NCI-H526 (cell line): ENCODE measurements around the gene EYS.
"Not testable (repeated sequence)": the region's sequence is repeated elsewhere in the genome, so short reads cannot be mapped to it uniquely, and the experiment has no call there.

Source experiments
- DNase-seq, 2 experiments: peaks; one replicate each; lab custom pipeline; 2025; lab: John Stamatoyannopoulos, UW

Gene EYS

DNA sequence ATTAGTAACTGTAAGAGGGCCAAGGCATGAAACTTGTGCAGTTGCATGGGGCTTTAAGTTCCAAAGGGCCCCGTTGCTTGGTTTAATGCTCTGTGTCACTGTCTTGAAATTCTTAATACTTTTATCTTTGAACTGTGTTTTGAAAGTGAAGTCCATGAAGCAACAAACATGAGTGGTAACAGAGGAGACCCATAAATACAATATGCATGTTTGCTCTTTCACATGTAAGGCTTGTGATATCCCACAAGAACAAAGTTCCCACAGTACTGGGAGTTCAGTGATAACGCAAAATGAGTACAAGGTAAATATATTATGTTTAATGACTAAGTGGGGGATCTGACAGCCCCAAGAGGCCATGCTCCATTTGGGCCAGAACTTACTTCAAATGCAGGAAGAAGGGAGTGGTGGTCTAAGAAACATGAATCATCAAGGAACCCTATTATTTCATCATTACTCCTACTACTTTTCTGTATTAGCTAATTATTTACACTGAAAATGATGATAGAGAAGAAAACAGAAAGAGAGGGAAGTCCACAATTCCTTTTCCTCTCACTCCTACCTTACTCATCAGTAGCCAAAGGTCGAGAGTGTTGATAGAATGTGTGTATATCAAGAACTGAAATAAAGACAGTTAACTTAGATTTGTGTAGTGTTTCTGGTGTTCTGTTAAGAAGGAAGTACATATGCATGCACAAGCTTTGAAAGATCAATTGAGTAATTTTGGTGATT, 1914.1 kb downstream of the EYS start:
- DNase-seq = no peak

DNA sequence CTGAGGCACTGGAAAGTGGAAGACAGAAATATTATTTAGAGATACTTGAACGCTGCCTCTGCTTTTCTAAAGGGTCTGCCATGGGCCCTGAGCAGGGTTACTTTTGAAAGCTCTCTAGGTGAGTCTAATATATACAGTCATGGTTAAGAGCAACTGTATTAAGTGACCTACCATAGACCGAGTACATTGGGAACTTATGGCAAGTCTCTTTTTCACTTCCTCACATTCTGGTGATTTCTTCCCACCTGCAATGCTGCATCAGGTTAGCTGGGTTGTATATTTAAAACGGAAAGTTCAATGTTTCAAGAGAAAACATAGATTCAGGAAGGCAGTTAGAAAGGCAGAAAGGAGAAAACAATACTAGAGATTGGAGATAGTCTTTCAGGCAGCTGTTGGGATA, 1916.7 kb downstream of the EYS start:
- DNase-seq = no peak

DNA sequence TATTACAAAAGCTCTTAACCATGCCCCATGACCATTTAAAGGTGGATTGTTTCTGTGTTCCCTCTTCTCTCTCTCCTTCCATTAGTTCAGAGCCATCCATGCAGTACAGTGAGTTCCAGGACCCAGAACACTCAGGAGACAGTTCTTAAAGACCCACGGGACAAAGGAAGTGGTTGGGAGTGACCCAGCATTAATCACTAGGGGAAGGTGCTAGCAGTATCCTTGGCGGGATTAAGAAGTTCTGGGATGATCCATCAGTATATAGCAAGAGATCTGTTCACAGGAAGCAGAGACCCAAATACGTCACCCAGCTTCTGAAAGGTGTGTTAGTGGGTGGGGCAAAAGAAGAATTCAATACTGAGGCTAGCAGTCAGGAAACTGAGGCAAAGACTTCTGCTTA, 1917.3 kb downstream of the EYS start:
- DNase-seq = no peak

- DNase-seq = no peak
Observed at GRCh38 chr6:63788569-63788968, 1918.5 kb downstream of the EYS start.

DNA sequence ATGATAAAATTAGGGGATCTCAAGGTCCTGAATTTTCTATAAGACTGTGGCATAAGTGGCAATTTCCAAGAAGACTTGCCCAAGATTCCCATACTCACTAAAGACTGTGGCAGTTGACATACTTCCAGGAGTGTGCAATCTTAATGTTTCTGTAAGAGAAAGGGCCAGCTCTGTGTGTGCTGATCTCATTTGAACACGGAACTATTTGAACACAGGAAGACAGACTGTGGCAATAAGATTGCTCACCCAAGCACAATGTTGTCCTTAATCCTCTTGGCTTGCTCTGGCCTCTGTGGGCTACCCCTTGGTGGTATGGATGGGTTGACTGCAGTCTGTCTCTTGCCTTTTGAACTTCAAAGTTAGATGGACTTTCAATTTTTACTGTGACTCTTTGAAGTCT, 1920.0 kb downstream of the EYS start:
- no peak for DNase-seq

GRCh38 chr6:63785006-63785405, 1922.0 kb downstream of the EYS start:
- no peak for DNase-seq

- no peak for DNase-seq
Observed at GRCh38 chr6:63783096-63783495, 1923.9 kb downstream of the EYS start.

- no peak for DNase-seq
Observed at GRCh38 chr6:63774961-63775360, 1932.1 kb downstream of the EYS start.

DNA sequence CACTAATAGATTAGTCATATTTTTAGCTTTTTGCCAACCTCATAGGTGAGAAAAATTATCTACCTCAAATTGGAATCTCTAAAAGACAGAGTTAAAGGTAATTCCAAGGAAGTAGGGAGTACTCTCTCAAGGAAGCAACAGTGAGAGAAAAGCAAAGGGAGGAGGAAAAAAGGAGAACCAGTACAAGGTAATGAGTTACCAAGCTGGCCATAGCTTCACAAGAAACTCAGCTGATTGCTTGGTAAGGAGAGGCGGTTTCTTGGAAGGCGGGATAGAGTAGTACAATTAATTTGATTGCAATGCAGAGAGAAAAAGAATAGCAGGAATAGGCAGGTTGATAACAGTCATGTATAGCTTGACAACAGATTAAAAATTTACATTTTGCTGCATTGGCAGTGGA, 1933.8 kb downstream of the EYS start:
- no peak for DNase-seq

DNA sequence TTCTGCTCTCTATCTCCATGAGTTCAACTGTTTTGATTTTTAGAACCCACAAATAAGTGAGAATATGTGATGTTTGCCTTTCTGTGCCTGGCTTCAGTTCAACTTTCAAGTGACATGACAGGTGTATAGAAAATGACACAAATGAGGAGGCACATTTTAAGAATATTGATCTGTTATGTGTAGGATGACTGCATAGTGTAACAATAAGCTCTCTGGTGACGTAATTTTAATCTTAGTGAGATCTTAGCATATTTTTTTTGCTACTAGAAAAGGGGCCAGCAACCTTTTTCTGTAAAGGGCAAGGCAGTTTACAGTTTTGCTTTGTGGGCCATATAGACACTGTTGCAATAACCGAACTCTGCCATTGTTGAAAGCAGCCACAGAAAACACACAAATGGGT, 1941.2 kb downstream of the EYS start:
- DNase-seq = no peak

DNA sequence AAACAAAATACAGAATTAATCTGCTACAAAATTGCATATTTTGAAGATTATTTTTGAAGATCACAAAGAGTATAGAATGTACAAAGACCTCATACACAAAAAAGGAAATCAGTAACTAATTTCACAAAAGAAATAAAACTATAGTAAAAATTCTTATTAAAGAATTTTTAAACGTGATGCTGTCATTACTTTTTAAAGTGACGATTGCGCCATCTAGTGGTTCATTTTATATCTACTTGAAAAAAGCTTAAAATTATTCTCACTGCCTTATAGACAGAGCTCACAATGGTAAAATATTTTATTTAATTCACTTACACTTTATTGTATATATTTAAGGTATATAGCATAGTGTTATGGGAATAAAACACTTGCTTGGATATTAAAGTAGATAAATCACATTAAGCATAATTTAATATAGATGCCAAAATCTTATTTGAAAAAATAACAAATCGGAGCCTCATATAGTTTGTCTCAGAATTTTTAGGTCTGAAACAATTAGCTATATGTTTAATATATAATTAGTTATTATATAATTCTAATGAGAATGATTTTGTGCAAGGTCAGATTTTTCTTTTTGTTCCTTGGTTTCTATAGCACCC, 1942.6 kb downstream of the EYS start:
- peak in 1 of 2 experiments; percentile 48 for DNase-seq

GRCh38 chr6:63760199-63760598, 1946.8 kb downstream of the EYS start:
- DNase-seq = no peak

GRCh38 chr6:63759605-63760105, 1947.4 kb downstream of the EYS start:
- no peak for DNase-seq

DNA sequence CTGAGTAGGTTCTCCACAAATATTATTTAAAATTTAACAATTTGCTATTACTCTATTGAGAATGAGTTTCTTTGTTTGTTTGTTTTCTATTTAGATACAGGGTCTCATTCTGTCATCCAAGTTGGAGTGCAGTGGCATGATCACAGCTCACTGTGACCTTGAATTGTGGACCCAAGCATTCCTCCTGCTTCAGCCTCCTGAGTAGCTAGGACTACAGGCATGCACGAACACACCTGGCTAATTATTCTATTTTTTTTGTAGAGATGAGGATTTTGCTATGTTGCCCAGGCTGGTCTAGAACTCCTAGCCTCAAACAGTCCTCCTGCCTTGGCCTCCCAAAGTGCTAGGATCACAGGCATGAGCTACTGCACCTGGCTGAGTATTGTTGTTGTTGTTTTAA, 1949.2 kb downstream of the EYS start:
- no peak for DNase-seq

GRCh38 chr6:63757275-63757674, 1949.8 kb downstream of the EYS start:
- DNase-seq = not testable (repeated sequence)

- DNase-seq = no peak
Observed at GRCh38 chr6:63750400-63750799, 1956.6 kb downstream of the EYS start.

- no peak for DNase-seq
Observed at GRCh38 chr6:63745784-63746183, 1961.2 kb downstream of the EYS start.

DNA sequence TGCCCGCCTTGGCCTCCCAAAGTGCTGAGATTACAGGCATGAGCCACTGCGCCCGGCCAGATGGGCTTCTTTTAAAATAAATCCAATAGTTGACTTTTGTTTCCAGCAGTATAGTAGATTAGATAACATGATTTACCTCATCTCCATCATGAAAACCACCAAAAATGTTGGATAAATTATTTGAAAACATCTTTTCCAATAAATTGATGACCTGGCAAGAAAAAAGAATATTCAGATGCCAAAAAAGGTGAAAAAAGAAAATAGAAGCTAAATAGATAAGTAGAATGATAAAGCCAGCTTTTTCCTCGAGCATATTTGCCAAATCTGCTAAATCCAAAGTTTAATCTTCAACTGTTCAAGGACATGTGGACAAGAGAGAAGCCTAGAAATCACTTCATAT, 1962.2 kb downstream of the EYS start:
- no peak for DNase-seq

GRCh38 chr6:63743691-63744090, 1963.3 kb downstream of the EYS start:
- no peak for DNase-seq

DNA sequence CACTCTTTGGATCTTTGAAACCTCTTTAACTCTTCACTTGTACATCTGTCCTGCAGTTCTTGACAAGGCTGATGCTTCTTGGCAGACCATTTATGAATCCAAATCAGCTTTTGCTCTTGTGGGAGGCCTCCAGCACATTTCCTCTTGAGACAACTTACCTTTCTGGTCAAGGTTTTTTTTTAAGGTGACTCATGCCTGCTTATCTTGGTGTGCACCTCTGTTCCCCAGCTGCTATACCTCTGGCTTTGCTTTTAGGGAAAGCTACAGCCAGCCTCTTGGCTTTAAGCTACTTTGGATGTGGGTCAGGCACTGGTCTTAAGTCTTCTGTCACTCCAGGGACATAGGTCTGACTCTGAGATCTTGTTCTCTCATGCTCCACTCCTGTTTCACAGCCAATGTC, 1965.0 kb downstream of the EYS start:
- no peak for DNase-seq

DNA sequence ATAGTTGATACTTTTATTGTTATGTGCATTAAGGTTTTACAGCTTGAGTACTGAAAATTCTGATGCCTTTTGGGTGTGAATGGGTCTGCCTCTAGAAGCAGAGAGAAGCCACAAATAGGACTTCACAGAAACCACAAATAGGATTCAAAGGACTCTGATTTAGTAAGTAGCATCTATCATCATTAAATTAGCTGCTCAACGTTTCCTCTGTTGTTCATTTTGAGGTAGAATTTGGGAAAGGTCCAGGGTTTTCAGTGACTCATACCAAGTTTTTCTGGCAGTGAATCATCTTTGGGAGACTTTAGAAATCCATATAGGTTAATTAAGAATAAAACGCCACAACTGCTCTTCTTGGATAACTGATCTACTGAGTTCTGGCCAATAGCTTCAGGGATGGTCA, 1966.3 kb downstream of the EYS start:
- no peak for DNase-seq

- DNase-seq = no peak
Observed at GRCh38 chr6:63739094-63739687, 1967.8 kb downstream of the EYS start.

DNA sequence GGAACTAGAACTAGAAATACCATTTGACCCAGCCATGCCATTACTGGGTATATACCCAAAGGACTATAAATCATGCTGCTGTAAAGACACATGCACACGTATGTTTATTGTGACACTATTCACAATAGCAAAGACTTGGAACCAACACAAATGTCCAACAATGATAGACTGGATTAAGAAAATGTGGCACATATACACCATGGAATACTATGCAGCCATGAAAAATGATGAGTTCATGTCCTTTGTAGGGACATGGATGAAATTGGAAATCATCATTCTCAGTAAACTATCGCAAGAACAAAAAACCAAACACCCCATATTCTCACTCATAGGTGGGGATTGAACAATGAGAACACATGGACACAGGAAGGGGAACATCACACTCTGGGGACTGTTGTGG, 1968.8 kb downstream of the EYS start:
- not testable (repeated sequence) for DNase-seq
